Left ventricle myocardium inferior (tissue), 1 donor: Measurements from ENCODE around the gene RAD17. TPM values are rescaled to one million over a fixed set of nuclear protein-coding genes. Genes with fewer than 3 reads are reported as not detected.

Experiments used
- DNase-seq: peaks from one replicate; pipeline ENCODE4 v3.0.0-alpha.2; 2020
- H3K27ac ChIP-seq: fragments of 200-600 bp; replicated peaks from 2 replicates; pipeline ENCODE4 v1.8.0; 2021
- H3K27me3 ChIP-seq: fragments of 200-600 bp; 2 replicates; pipeline ENCODE4 v1.8.0; 2021; ENCODE audit warnings: low read depth
- H3K36me3 ChIP-seq: fragments of 200-600 bp; 2 replicates; pipeline ENCODE4 v1.8.0; 2021
- H3K4me1 ChIP-seq: fragments of 200-600 bp; 2 replicates; pipeline ENCODE4 v1.8.0; 2021
- H3K4me3 ChIP-seq: fragments of 200-600 bp; 2 replicates; pipeline ENCODE4 v1.8.0; 2021; ENCODE audit warnings: mild to moderate bottlenecking, moderate library complexity
- H3K9me3 ChIP-seq: fragments of 200-600 bp; replicated peaks from 2 replicates; pipeline ENCODE4 v1.8.0; 2021
- intact Hi-C: fragments of 100-400 bp; cut with micrococcal nuclease; formaldehyde crosslinking; loops from one replicate; pipeline ENCODE4 v1.11.0; 2022
- total RNA-seq: library from RNA; stranded (reverse); fragmentation: NEBNext Ultra II Directional; extraction: Animal tissue kit (Norgen Biotek cat#: 25700); gene quantifications from one replicate; pipeline ENCODE4 v1.2.1, GENCODE V29; 2021
- TF ChIP-seq, protein P1 (sequence below): fragments of 200-600 bp; IDR thresholded peaks from 2 replicates; pipeline ENCODE4 v1.8.0; 2021; ENCODE audit warnings: antibody characterized with exemption, mild to moderate bottlenecking, borderline replicate concordance
- donor health status: DM: no; HTN: yes; CAD: no; lungs with severe emphysema.

Gene RAD17
- total RNA-seq, 1 donor from 2014 or later, result 19.4 TPM

DNA sequence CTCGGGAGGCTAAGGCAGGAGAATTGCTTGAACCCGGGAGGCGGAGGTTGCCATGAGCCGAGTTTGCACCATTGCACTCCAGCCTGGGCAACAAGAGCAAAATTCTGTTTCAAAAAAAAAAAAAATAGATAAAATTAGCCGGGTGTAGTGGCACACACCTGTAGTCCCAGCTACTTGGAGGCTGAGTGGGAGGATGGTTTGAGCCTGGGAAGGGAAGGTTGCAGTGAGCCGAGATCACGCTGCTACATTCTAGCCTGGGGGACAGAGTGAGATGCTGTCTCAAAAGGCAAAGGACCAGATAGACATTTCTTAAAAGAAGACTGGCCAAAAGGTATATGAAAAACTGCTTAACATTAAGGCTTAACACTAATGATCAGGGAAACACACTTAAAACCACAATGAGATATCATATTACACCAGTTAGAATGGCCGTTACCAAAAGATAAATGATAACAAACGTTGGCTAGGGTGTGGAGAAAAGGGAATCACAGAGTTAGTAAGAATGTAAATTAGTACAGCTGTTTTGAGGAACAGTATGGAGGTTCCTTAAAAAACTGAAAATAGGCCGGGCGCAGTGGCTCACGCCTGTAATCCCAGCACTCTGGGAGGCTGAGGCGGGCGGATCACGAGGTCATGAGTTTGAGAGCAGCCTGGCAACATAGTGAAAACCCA lies 35.2 kb downstream of the RAD17 start:
- intact Hi-C loops, result no loop called here
- Histone ChIP-seq H3K4me1 (no peaks in the 10 kb centered on the region), H3K27ac (no peak overlapping the region), H3K36me3 (peaks cover 89% of the 10 kb centered on the region), H3K4me3 (no peak overlapping the region), H3K9me3 (peaks cover 4% of the 10 kb centered on the region), H3K27me3 (no peaks in the 10 kb centered on the region)
- TF ChIP-seq, protein P1, sequence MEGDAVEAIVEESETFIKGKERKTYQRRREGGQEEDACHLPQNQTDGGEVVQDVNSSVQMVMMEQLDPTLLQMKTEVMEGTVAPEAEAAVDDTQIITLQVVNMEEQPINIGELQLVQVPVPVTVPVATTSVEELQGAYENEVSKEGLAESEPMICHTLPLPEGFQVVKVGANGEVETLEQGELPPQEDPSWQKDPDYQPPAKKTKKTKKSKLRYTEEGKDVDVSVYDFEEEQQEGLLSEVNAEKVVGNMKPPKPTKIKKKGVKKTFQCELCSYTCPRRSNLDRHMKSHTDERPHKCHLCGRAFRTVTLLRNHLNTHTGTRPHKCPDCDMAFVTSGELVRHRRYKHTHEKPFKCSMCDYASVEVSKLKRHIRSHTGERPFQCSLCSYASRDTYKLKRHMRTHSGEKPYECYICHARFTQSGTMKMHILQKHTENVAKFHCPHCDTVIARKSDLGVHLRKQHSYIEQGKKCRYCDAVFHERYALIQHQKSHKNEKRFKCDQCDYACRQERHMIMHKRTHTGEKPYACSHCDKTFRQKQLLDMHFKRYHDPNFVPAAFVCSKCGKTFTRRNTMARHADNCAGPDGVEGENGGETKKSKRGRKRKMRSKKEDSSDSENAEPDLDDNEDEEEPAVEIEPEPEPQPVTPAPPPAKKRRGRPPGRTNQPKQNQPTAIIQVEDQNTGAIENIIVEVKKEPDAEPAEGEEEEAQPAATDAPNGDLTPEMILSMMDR, result no peak
- no peak for DNase-seq

DNA sequence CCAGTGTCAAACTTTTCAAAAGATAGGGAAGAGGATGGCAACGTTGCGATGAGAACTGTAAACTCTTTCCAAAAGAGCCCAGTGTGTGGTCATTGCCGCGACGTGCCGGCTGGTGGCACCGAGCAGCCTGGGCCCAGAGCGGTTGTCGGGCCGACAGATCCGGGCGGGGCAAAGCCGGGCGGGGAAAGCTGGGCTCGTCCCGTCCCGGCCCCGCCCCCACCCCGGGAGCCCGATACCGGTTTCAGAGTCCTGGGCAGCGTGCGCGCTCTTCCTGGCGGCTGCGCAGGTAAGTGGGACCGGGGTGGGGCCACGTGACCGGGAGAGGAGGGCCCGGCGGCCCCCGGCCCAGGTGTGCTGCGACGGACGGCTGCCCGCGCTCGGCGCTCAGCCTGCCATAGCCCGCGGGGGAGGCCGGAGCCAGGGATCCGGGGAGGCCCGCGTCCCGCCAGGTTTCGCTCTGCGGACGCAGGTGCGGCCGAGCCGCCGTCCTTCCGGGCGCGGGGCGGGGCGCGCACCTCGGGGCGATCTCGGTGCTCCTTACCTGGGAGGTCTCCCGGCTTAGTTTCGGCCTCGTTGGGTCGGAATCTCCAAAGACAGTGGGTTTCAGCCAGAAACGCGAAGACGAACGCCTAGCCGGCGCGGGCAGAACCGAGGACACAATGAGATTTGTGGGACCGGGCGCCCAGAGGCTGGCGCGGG lies 45.4 kb downstream of the RAD17 start, which contains the start of gene MARVELD2:
Gene MARVELD2 (plus strand): TSS at position 232 of the 699 bp plus-strand sequence. CDS start 4,270 bp downstream, outside the sequence.
- intact Hi-C loops, result no loop called here
- peaks cover 51% of the 10 kb centered on the region for H3K36me3 ChIP-seq
- no peaks in the 10 kb centered on the region for H3K9me3 ChIP-seq
- peaks cover 12% of the 10 kb centered on the region for H3K4me1 ChIP-seq
- H3K27ac ChIP-seq, result no peak within 1 kb of the TSS
- H3K4me3 ChIP-seq, result peak within 1 kb of the TSS; percentile 74
- no peaks in the 10 kb centered on the region for H3K27me3 ChIP-seq
- DNase-seq, result peak; percentile 63
- TF ChIP-seq, protein P1, result peak; percentile 44

DNA sequence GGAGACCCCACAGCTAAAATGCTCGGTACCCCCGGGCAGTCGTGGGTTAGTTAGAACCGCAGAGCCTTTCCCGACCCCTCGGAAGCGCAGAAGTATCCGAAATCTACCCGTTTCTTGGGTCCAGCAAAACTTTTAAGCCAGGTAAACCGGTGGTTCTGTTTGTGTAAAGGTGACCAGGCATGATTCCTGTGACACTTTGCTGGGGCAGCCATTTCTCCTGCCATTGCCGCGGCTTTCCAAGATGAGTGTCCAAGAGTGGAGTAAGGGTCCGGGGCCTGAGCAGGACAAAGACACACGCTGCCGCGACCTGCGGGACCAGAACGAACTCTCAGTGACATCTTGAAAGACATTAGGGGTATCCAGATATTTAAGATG lies 46.0 kb downstream of the RAD17 start:
- DNase-seq, result no peak
- intact Hi-C loops, result no loop called here
- H3K27ac ChIP-seq, result no peak overlapping the region
- no peaks in the 10 kb centered on the region for H3K27me3 ChIP-seq
- H3K4me1 ChIP-seq, result peaks cover 12% of the 10 kb centered on the region
- H3K9me3 ChIP-seq, result no peaks in the 10 kb centered on the region
- TF ChIP-seq, protein P1, result no peak
- H3K36me3 ChIP-seq, result peaks cover 45% of the 10 kb centered on the region
- peak overlapping the region; percentile 74 for H3K4me3 ChIP-seq

DNA sequence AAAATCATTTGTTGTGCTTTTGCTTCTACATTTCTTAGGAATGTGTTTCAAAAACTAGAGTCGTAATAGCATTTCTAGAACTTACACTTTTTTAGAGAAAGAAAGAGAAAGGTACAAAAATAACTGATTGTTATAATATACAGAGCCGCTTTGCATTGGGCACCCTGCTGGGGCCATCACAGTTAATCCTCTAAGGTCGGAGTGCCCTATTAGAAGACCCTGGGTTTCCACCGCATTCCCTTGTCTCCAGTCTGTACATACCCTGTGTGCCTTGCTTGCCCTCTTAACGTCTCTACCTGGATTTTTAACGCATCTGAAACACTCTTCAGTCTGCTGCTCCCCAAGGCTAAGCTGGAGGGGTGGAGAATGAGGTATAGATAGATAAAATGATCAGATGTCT lies 46.6 kb downstream of the RAD17 start:
- TF ChIP-seq, protein P1, result no peak
- H3K27ac ChIP-seq, result no peak overlapping the region
- no peaks in the 10 kb centered on the region for H3K9me3 ChIP-seq
- H3K27me3 ChIP-seq, result no peaks in the 10 kb centered on the region
- no peak for DNase-seq
- H3K36me3 ChIP-seq, result peaks cover 41% of the 10 kb centered on the region
- no peak overlapping the region for H3K4me3 ChIP-seq
- H3K4me1 ChIP-seq, result peaks cover 12% of the 10 kb centered on the region
- intact Hi-C loops, result no loop called here

DNA sequence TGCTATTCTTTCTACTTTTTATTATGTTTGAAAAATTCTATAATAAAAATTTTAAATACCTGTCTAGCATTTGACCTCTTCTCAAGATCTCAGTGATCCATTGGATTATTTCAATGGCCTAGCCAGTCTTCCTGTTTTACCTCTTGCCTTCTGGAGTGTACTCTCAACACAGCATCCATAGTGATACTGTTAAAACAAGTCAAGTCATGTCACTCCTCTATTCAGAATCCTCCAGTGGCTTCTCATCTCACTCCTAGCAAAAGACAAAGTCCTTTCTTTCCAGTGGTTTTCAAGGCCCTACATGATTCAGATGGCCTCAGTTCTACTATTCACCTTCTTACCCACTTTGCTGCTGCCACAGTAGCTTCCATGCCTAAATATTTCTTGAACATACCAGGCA lies 47.1 kb downstream of the RAD17 start:
- Histone ChIP-seq H3K4me3 (no peak overlapping the region), H3K4me1 (peaks cover 12% of the 10 kb centered on the region), H3K36me3 (peaks cover 36% of the 10 kb centered on the region), H3K27me3 (no peaks in the 10 kb centered on the region), H3K9me3 (no peaks in the 10 kb centered on the region), H3K27ac (no peak overlapping the region)
- TF ChIP-seq, protein P1, result no peak
- intact Hi-C loops, result no loop called here
- DNase-seq, result no peak
